Measurements from ENCODE around the gene TAF13.
"Not testable (repeated sequence)": the region's sequence is repeated elsewhere in the genome, so short reads cannot be mapped to it uniquely, and the experiment has no call there.

TAF13 gene

GRCh38 chr1:109048335-109048734, 27.5 kb downstream of the TAF13 start:
- in situ Hi-C loops (cut with HindIII; ENCODE audit: low sequenced_read_pairs) = no loop called here

GRCh38 chr1:109047339-109047738, 28.5 kb downstream of the TAF13 start:
- in situ Hi-C loops (cut with HindIII; ENCODE audit: low sequenced_read_pairs) = no loop called here

GRCh38 chr1:109046671-109047070, 29.1 kb downstream of the TAF13 start:
- in situ Hi-C loops (cut with HindIII; ENCODE audit: low sequenced_read_pairs) = no loop called here

GRCh38 chr1:109045595-109045994, 30.2 kb downstream of the TAF13 start:
- in situ Hi-C loops (cut with HindIII; ENCODE audit: low sequenced_read_pairs) = no loop called here

- in situ Hi-C loops (cut with HindIII; ENCODE audit: low sequenced_read_pairs) = no loop called here
These were observed 34.0 kb downstream of the TAF13 start, which contains the start of gene WDR47 for GRCh38 chr1:109041621-109042468. Gene WDR47 (minus strand): TSS chr1:109042102. CDS start chr1:109023512, 18,590 bp downstream.

- in situ Hi-C loops (cut with HindIII; ENCODE audit: low sequenced_read_pairs) = no loop called here
These were observed 34.7 kb downstream of the TAF13 start for GRCh38 chr1:109040989-109041620.

GRCh38 chr1:109040627-109040988, 35.2 kb downstream of the TAF13 start:
- in situ Hi-C loops (cut with HindIII; ENCODE audit: low sequenced_read_pairs) = no loop called here

GRCh38 chr1:109034382-109034781, 41.4 kb downstream of the TAF13 start:
- in situ Hi-C loops (cut with HindIII; ENCODE audit: low sequenced_read_pairs) = no loop called here

- in situ Hi-C loops (cut with HindIII; ENCODE audit: low sequenced_read_pairs) = not testable (repeated sequence)
These were observed 46.3 kb downstream of the TAF13 start for GRCh38 chr1:109029493-109029892.

- in situ Hi-C loops (cut with HindIII; ENCODE audit: low sequenced_read_pairs) = no loop called here
These were observed 48.0 kb downstream of the TAF13 start for GRCh38 chr1:109027841-109028240.

- in situ Hi-C loops (cut with HindIII; ENCODE audit: low sequenced_read_pairs) = no loop called here
These were observed 50.1 kb downstream of the TAF13 start for GRCh38 chr1:109025694-109026093.

- in situ Hi-C loops (cut with HindIII; ENCODE audit: low sequenced_read_pairs) = loop anchor here (5.0 kb wide), 1 partner anchor 52 kb away; no protein-coding TSS in a partner anchor
These were observed 51.2 kb downstream of the TAF13 start for GRCh38 chr1:109024646-109025045.

GRCh38 chr1:109020693-109021257, 55.0 kb downstream of the TAF13 start:
- in situ Hi-C loops (cut with HindIII; ENCODE audit: low sequenced_read_pairs) = loop anchor here (5.0 kb wide), 1 partner anchor 48 kb away; no protein-coding TSS in a partner anchor

GRCh38 chr1:109017719-109018118, 58.1 kb downstream of the TAF13 start:
- in situ Hi-C loops (cut with HindIII; ENCODE audit: low sequenced_read_pairs) = not testable (repeated sequence)

GRCh38 chr1:109017134-109017533, 58.7 kb downstream of the TAF13 start:
- in situ Hi-C loops (cut with HindIII; ENCODE audit: low sequenced_read_pairs) = no loop called here
